Measurements from ENCODE around the gene C2CD4D.

DNA sequence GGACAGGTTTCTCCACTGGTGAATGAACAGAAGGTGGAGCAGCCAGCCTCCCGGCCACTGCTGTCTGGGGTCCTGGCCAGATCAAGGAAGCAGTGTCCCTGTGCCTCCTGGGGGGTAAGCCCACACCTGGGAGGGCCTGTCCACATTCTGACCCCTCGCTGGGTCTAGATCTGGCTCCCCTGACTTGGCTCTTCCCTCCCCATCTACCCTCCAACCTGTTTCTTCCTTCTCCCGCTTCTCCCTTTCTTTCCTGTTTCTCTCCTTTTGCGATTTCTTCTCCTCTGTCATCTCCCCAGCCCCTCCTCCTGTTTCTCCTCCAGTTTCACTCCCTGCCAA, 8.4 kb downstream of the C2CD4D start:
- TF ChIP-seq EZH2phosphoT487 (IDR thresholded peaks at IDR 0.05) (no peak), CTCF (IDR thresholded peaks at IDR 0.05) (no peak)
